Colon (tissue), 2 donors: ENCODE results near the gene LTBR.
"Not testable (repeated sequence)": the region's sequence is repeated elsewhere in the genome, so short reads cannot be mapped to it uniquely, and the experiment has no call there.

Source experiments
- FAIRE-seq: peaks from 2 replicates; lab custom pipeline; 2012; peaks lifted over from hg19 to GRCh38; lab: Jason Lieb, UNC
- donor health status: control.
- donor health status: control.

LTBR gene

DNA sequence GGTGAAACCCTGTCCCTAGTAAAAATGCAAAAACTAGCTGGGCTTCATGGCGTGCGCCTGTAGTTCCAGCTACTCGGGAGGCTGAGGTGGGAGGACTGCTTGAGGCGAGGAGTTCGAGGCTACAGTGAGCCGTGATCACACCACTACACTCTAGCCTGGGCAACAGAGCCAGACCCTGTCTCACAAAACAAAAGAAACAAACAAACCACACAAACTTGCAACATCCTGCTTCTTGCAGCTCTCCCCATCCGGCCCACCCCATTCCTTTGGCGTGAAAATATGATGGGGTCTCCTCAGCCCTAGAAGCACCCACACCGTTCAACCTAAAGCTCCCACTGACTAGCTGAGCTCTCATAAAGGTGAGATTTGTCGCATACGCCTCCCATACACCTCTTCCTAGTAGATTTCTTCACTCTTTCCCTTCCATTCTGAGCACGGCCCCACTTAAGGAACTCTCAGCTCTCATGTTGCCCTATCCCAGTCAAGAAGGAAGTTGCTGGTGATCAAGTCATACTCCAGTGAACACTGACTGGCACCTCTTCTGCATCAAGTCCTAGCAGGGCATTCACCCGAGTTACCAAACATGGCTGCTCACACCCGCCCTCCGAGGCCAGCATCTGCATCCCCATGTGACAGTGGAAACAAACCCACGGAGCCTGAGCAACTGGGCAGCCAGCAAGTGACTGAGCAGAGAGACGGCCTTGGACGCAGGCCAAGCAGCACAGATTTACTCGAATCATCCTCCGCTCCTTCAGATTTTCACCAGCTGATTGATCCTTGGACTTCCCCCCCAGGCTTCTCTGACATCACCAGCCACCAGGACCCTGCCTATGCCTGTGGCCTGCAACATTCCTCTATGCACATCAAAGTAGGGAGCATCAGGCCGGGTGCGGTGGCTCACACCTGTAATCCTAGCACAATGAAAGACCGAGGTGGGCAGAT lies 41.9 kb downstream of the LTBR start:
- FAIRE-seq = no peak

GRCh38 chr12:6426882-6427671 lies 43.1 kb downstream of the LTBR start:
- FAIRE-seq = no peak

GRCh38 chr12:6427796-6428195 lies 43.8 kb downstream of the LTBR start:
- not testable (repeated sequence) for FAIRE-seq

DNA sequence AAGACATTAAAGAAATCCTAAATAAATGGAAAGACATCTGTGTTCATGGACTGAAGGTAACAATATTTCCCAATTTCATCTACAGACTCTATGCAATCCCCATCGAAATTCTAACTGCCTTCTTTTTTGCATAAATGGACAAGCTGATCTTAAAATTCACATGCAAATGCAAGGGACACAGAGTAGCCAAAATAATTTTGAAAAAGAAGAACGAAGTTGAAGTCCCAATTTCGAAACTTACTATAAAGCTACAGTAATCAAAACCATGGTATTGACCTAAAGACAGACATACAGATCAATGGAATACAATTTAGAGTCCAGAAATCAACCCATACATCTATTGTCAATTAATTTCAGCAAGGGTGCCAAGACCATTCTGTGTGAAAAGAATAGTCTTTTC lies 44.4 kb downstream of the LTBR start:
- FAIRE-seq = no peak

- FAIRE-seq = no peak
These were observed 46.4 kb downstream of the LTBR start for GRCh38 chr12:6430124-6430989.

- FAIRE-seq = no peak
These were observed 49.0 kb downstream of the LTBR start for GRCh38 chr12:6432991-6433390.

DNA sequence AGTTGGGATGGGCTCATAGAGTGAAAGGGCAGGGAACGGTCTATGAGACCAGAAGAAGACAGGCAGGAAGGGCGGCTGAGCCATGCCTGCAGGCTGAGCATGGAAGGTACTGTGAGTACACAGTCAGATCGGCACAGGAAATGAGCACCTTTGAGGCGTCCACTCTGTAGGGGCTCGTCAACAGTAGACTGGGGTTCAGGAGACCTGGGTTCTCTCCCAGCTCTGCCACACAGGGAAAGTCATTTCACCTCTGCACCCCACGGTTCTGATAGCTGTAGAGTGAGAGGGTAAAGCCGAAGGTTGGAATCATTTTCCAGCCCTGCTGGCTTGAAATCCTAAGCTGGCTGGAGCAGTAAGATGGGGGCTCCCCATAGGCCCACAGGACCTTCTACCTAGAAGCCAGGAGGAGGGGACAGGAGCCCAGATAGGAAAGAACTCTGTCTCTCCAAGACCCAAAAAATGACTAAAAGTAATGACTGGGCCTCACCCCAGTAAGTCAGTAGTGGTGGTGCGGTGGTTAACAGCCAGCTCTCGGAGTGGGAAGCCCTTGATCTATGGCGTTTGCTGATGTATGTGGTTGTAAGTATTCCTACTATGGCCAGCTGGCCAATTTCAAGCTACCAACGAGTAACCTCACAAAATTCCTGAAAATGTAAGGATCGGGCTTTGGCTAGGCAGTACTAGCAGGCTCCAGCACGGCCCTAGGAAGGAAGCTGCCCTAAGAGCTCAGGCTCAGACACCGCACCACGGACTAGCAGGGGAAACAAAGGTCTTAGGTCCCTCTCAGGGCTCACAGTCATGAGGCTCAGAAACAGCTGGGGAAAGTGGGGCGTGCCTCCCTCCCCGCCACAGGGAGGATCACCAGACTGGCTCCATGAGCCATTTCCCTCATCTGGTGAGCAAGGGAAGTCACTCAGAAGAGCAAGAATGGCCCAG lies 50.5 kb downstream of the LTBR start:
- FAIRE-seq = no peak

DNA sequence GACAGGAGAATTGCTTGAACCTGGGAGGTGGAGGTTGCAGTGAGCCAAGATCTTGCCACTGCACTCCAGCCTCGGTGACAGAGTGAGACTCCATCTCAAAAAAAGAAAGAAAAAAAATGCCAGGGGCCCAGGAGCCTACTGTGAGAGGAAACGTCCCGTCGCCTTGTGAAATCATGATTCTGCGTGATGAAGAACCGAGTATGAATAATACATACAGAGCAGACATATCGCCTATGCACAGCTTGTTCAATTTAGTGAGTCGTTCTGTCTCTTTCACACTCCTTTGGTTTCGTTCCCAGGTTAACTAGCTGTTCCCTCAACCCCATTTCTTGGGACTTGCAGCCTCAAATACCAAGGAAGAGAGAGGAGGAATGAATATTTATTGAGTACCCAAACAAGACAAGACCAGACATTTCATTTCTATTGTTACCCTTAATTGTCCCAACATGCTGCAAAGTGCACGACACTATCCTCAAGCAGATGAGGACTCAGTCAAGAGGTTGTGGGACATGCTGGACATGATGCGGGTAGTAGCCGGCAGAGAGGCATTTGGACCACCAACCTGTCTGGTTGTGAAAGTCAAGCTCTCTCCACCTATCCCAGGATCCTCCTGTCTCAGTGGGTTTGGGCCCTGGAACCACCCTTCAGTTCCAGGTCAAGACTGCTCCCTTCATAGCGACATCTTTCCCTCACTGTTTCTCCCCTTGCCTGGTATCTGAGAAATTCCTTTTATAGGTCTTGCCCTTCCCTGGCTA lies 52.2 kb downstream of the LTBR start:
- FAIRE-seq = no peak

GRCh38 chr12:6437586-6437985 lies 53.6 kb downstream of the LTBR start:
- FAIRE-seq = no peak

GRCh38 chr12:6438345-6438744 lies 54.4 kb downstream of the LTBR start:
- no peak for FAIRE-seq

- no peak for FAIRE-seq
These were observed 56.4 kb downstream of the LTBR start for GRCh38 chr12:6440391-6440790.
